HG02623 (cell line): ENCODE measurements around the gene UBQLNL.

Experiments used
- ATAC-seq: cut with Tn5 transposase; IDR thresholded peaks from one replicate; pipeline ENCODE4 v1.9.1; 2021; ENCODE audit warnings: moderate library complexity; ENCODE audit not compliant: unreplicated experiment

The UBQLNL gene

GRCh38 chr11:5516599-5516998 lies at the start of gene UBQLNL:
UBQLNL (minus strand) TSS chr11:5516699; CDS start chr11:5516441, 258 bp downstream.
- ATAC-seq, result no peak

- no peak for ATAC-seq
Observed at GRCh38 chr11:5564259-5565019, 47.9 kb upstream of the UBQLNL start.

- no peak for ATAC-seq
Observed at GRCh38 chr11:5557751-5558150, 41.3 kb upstream of the UBQLNL start.

GRCh38 chr11:5556596-5557188 lies 40.2 kb upstream of the UBQLNL start:
- ATAC-seq, result no peak

- ATAC-seq, result no peak
Observed at GRCh38 chr11:5553343-5553742, 36.8 kb upstream of the UBQLNL start.

- peak; percentile 49 for ATAC-seq
Observed at GRCh38 chr11:5550440-5551095, 34.1 kb upstream of the UBQLNL start.

GRCh38 chr11:5548440-5548839 lies 31.9 kb upstream of the UBQLNL start, which contains the start of gene OR52H1:
OR52H1 (minus strand) TSS chr11:5548540; CDS start chr11:5545505, 3,035 bp downstream.
- no peak for ATAC-seq

- no peak for ATAC-seq
Observed at GRCh38 chr11:5547982-5548381, 31.5 kb upstream of the UBQLNL start.

GRCh38 chr11:5546457-5546856 lies 30.0 kb upstream of the UBQLNL start:
- no peak for ATAC-seq

GRCh38 chr11:5541427-5541826 lies 24.9 kb upstream of the UBQLNL start:
- no peak for ATAC-seq

GRCh38 chr11:5536482-5536881 lies 20.0 kb upstream of the UBQLNL start:
- ATAC-seq, result no peak

- no peak for ATAC-seq
Observed at GRCh38 chr11:5534046-5534445, 17.5 kb upstream of the UBQLNL start.

- ATAC-seq, result no peak
Observed at GRCh38 chr11:5531053-5531831, 14.7 kb upstream of the UBQLNL start.

- ATAC-seq, result no peak
Observed at GRCh38 chr11:5528495-5528894, 12.0 kb upstream of the UBQLNL start.

GRCh38 chr11:5527716-5528115 lies 11.2 kb upstream of the UBQLNL start:
- ATAC-seq, result no peak

GRCh38 chr11:5524756-5525155 lies 8.3 kb upstream of the UBQLNL start:
- ATAC-seq, result no peak

GRCh38 chr11:5522308-5522707 lies 5.8 kb upstream of the UBQLNL start:
- no peak for ATAC-seq

GRCh38 chr11:5521540-5521939 lies 5.0 kb upstream of the UBQLNL start:
- ATAC-seq, result no peak

GRCh38 chr11:5514841-5515240 lies 1.7 kb downstream of the UBQLNL start:
- no peak for ATAC-seq

- no peak for ATAC-seq
Observed at GRCh38 chr11:5509803-5510202, 6.7 kb downstream of the UBQLNL start, which contains the start of gene UBQLN3. UBQLN3 (minus strand) TSS chr11:5509957; CDS start chr11:5509558, 399 bp downstream.

- ATAC-seq, result no peak
Observed at GRCh38 chr11:5508605-5509004, 7.9 kb downstream of the UBQLNL start.
